ENCODE measurements around the gene PKD1. TPM values are rescaled to one million over a fixed set of nuclear protein-coding genes. Genes with fewer than 3 reads are reported as not detected.
"Not testable (repeated sequence)": the region's sequence is repeated elsewhere in the genome, so short reads cannot be mapped to it uniquely, and the experiment has no call there.

Gene PKD1
- total RNA-seq, result 100 to 1,000 TPM in 1 of 2 donors, 10 to 100 TPM in 1; 66.4 to 145 TPM

DNA sequence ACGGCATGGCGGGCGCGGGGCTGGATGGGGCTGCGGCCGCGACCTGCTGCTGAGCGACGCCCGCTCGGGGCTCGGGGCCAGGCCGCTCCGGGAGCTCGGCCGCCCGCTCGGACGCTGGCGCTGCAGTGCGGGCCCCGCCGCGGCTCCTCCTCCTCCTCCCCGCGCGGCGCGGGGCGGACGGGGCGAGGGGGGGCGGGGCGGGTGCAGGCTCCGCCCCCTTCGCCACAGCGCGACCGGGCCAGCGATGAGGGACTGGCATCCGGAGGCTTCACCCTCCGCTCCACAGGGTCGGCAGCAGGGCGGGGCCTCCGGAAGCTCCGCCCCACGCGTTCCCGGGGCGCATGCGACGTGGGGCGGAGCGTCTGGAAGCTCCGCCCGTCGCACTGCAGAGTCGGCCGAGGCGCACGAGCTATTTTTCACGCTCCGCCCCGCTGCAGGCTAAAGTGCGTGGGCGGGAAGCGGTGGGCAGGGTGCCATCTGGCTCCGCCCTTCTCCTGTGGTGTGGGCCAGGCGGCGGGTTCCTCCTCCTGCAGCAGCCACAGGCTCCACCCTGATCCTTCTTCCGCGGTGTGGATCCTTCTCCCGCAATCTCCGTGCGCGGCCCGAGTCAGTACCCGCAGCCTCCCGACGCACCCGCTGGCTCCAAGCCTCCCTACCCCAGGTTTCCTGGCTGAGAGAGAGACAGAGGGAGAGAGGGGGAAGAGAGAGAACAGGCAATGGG, at the start of gene PKD1:
Gene PKD1 (minus strand): TSS at position 129 of the 721 bp plus-strand sequence. CDS start 209 bp downstream, outside the sequence.
- not testable (repeated sequence) for H3K9me3 Mint-ChIP-seq, H3K36me3 Mint-ChIP-seq, H3K27me3 Mint-ChIP-seq
- Mint-ChIP-seq H3K4me1 (ENCODE audit: low read depth in 2 of 2) (peaks cover 12 to 15% of the 10 kb centered on the region in 2 donors), H3K27ac (peak within 1 kb of the TSS; percentile 86 to 97), H3K4me3 (peak within 1 kb of the TSS; percentile 87)
- DNase-seq (ENCODE audit: low spot score), result peak; percentile 99
- ATAC-seq, result peak; percentile 85 to 90

DNA sequence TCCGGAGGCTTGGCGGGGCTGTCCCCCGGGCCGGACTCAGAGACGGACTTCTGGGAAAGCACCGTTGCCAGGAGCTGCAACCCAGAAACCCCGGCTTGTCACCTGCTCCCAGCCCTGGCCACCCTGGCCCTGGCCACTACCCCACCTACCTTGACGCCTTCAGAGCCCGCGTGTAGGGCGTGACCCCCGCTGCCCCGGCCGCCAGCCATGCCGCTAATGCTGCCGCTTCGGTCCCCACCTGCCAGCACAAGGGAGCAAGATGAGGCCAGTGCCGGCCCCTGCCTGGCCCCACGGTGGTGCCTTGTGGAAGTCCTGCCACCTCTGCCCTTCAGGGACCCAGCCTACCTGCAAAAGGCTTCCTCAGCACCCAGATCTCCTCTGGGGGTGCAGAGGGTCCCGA, 49.3 kb upstream of the PKD1 start:
- Mint-ChIP-seq H3K27ac (no peak overlapping the region), H3K4me3 (no peak overlapping the region), H3K4me1 (ENCODE audit: low read depth in 2 of 2) (peaks cover 0 to 4% of the 10 kb centered on the region in 2 donors), H3K36me3 (no peaks in the 10 kb centered on the region), H3K27me3 (no peaks in the 10 kb centered on the region), H3K9me3 (no peaks in the 10 kb centered on the region)
- DNase-seq (ENCODE audit: low spot score), result no peak
- ATAC-seq, result no peak

DNA sequence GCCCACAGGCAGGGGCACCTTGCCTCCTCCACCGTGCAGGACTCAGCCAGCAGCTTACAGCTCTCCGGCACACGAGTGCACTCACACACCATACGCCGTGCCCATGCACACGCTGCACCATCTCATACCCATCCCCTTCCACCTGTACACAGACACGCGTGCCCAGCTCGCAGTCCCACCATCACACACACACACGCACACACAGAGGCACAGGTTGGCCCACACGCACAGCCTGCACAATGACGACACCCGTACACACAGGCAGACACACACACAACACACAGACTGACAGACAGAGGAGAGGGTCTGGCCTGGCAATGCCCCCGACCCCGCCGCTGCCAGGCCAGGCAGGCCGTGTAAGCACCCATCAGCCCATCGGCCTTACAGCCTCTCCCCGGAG, 48.6 kb upstream of the PKD1 start:
- Mint-ChIP-seq H3K36me3 (no peaks in the 10 kb centered on the region), H3K9me3 (no peaks in the 10 kb centered on the region), H3K4me1 (ENCODE audit: low read depth in 2 of 2) (peaks cover 0 to 4% of the 10 kb centered on the region in 2 donors), H3K27ac (no peak overlapping the region), H3K4me3 (no peak overlapping the region), H3K27me3 (no peaks in the 10 kb centered on the region)
- peak in 1 of 2 donors; percentile 2 for ATAC-seq
- no peak for DNase-seq (ENCODE audit: low spot score)

DNA sequence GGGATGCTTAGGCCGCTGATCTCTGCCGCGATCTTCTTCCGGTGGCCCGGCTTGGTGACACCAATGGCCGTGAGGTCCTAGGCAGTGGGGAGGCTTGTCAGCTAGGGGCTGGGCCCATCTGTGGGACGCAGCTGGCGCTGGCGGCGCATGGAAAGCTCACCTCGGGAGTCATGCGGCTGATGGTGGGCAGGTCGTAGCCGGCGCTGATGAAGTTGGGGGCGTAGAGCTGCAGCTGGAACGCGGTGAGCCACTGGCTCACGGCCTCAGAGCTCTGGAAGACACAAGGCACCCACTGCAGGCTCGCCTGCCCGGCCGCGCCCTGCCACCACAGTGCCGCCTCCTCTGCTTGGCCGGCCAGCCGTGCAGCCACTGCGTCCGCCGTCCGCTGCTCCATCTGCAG, 48.0 kb upstream of the PKD1 start:
- DNase-seq (ENCODE audit: low spot score) (no peak), ATAC-seq (no peak)
- Mint-ChIP-seq H3K27ac (no peak overlapping the region), H3K36me3 (no peaks in the 10 kb centered on the region), H3K4me1 (ENCODE audit: low read depth in 2 of 2) (peaks cover 0 to 4% of the 10 kb centered on the region in 2 donors), H3K4me3 (no peak overlapping the region), H3K9me3 (no peaks in the 10 kb centered on the region), H3K27me3 (no peaks in the 10 kb centered on the region)

DNA sequence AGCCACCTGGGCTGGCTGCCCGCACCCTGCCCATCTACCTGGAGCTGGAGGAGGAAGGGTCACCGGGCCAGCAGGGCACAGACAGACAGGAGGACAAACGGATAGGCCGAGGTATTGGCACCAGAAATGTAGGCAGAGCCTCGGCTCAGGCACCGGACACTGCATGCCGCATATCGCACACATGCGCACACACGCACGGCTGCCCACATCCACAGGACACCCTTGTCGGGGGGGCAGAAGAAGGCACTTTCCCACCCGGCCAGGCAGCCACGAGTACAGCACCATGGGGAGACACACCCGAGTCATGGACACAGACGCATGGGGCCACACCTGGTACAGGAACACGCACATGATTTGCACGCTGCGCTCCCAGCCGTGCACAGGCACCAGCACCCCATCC, 46.3 kb upstream of the PKD1 start:
- Mint-ChIP-seq H3K9me3 (no peaks in the 10 kb centered on the region), H3K4me3 (no peak overlapping the region), H3K27ac (no peak overlapping the region), H3K4me1 (ENCODE audit: low read depth in 2 of 2) (peaks cover 0 to 6% of the 10 kb centered on the region in 2 donors), H3K36me3 (no peaks in the 10 kb centered on the region), H3K27me3 (no peaks in the 10 kb centered on the region)
- ATAC-seq (no peak), DNase-seq (ENCODE audit: low spot score) (no peak)

DNA sequence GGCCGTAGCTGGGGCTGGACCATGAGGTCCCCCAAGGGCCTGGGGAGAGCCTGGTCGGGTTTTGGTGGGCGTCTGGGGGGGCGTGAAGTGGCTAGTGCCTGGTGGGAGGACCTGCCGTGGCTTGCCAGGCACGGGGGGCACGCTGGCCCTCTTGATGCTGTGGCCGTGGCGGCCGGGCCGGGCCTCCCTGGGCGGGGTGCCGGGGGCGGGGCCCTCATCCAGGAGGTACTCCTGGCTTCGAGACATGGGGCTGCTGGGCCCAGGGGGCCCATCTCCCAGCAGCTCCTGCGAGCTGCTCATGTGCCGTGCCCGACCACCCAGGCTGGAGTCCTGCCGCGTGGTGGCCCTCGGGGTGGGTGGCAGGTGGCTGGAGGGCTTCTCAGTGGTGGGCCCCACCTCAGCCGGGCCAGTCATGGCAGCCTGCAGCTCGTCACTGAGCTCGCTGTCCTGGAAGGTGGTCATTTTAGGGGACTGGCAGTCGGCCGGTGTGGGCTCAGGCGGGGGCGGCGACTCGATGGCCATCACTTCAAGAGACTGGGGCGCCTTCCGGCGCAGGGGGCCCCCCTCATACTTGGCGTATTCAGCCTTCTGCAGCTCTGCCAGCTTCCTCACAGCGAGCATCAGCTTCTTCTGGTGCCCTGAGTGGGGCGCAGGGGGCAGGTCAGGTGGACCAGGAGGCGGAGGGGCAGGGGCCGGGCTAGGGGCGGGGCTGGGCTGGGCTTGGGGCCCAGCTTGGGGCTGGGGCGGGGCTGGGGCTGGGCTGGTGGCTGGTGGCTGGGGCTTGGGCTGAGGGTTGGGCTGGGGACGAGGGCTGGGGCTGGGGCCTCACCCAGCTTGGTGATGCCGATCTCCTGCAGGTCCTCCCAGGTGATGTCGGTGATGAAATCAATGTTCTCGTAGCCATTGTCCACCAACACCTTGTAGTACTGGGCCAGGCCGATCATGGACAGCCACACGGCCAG, 45.5 kb upstream of the PKD1 start:
- Mint-ChIP-seq H3K27ac (no peak overlapping the region), H3K36me3 (no peaks in the 10 kb centered on the region)
- DNase-seq (ENCODE audit: low spot score), result no peak

DNA sequence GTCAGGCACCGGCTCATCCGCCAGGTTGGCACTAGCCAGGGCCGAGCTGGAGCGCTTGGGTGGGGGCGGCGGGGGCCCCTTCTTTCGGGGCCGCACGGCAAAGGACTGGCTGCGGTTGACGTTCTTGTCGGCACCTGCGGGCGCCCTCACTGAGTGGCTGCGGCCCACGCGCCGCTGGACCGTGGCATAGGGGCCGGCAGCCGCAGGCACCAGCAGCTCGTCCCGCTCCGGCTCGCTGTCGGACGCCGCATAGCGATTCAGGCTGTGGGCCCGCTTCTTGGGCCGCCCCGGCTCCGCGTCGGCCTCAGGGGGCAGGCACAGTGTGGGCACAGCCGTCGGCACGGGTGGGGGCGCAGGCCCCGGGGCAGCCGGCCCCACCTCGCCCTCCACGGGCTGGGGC, 44.8 kb upstream of the PKD1 start:
- no peak for ATAC-seq
- Mint-ChIP-seq H3K4me3 (no peak overlapping the region), H3K27ac (no peak overlapping the region), H3K36me3 (no peaks in the 10 kb centered on the region), H3K9me3 (no peaks in the 10 kb centered on the region), H3K27me3 (no peaks in the 10 kb centered on the region), H3K4me1 (ENCODE audit: low read depth in 2 of 2) (peaks cover 0 to 6% of the 10 kb centered on the region in 2 donors)
- DNase-seq (ENCODE audit: low spot score), result no peak

More for the DNA sequence above, 45.5 kb upstream of the PKD1 start:
- no peaks in the 10 kb centered on the region for H3K9me3 Mint-ChIP-seq
- H3K4me1 Mint-ChIP-seq (ENCODE audit: low read depth in 2 of 2), result peaks cover 0 to 6% of the 10 kb centered on the region in 2 donors
- no peaks in the 10 kb centered on the region for H3K27me3 Mint-ChIP-seq
- no peak overlapping the region for H3K4me3 Mint-ChIP-seq
- ATAC-seq, result no peak

DNA sequence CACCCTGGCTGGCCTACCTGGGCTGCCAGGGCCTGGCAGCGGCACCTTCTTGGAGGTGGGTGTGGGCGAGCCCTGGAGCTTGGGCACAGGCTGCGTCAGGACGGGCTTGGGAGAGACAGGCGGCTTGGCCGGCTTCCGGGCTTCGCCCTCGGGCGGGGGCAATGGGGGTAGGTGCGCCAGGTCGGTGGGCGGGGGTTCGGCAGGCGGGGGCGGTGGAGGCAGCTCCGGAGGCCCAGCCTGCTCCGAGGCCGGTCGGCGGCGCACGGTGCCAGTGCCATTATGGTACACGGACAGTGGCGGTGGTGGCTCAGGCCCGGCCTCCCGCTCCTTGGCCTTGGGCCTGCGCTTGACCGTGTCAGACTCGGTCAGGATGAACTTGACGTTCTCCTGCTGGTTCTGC, 43.9 kb upstream of the PKD1 start:
- ATAC-seq (no peak), DNase-seq (ENCODE audit: low spot score) (no peak)
- Mint-ChIP-seq H3K9me3 (no peaks in the 10 kb centered on the region), H3K36me3 (no peaks in the 10 kb centered on the region), H3K4me1 (ENCODE audit: low read depth in 2 of 2) (peaks cover 0 to 6% of the 10 kb centered on the region in 2 donors), H3K27ac (no peak overlapping the region), H3K27me3 (no peaks in the 10 kb centered on the region), H3K4me3 (no peak overlapping the region)

DNA sequence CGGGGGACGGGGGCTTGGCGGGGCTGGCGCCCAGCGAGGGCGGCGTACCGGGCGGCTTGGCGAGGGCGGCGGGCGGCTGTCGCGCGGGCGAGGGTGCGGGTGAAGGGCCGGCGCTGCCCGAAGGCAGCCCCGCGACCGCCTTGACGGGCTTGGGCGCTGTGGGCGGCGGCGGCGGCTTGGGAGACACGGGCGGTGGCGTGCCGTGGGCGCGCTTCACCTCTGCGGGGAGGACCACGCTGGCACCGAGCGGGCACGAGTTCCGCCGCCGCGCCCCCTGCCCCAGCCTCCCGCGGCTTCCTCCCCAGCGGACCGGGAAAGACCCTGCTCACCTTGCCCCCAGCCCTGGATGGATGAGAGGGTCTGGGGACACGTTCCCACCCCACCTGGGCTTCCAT, 43.4 kb upstream of the PKD1 start:
- Mint-ChIP-seq H3K36me3 (no peaks in the 10 kb centered on the region), H3K27me3 (no peaks in the 10 kb centered on the region), H3K27ac (no peak overlapping the region), H3K9me3 (no peaks in the 10 kb centered on the region), H3K4me1 (ENCODE audit: low read depth in 2 of 2) (peaks cover 0 to 6% of the 10 kb centered on the region in 2 donors), H3K4me3 (no peak overlapping the region)
- no peak for ATAC-seq
- no peak for DNase-seq (ENCODE audit: low spot score)

DNA sequence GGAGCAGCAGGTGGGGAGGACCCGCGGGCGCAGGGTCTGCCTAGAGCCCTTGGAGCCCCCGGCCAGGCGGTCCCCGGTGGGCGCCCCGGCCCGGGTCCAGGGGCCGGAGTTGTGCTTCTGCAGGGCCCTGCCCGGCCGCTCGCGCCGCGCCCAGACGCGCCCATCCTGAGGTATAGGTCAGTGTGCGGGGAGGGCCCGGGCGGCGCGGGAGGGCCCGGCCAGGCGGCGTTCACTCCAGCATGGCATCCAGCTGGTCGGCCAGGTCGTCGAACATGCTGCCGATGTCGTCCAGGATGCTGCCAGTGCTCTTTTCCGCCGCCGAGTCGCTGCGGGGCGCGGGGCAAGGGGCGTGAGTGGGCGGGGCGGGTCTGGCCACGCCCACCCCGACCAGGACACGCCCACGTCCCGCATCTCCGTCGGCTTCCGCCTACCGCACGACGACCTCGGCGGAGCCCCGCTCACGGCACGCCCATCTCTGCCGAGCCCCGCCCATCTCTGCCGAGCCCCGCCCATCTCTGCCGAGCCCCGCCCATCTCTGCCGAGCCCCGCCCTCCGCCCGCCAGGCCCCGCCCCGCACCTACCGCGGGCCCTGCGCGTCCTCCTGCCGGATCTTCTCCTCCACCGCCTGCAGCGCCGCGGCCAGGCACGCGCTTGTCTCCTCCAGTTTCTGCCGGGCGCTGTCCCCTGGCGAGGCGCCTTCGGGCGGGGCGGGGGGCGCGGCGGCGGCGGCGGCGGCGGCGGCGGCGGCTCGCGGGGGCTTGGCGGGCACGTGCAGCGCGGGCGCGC, 42.8 kb upstream of the PKD1 start:
- H3K4me3 Mint-ChIP-seq, result no peak overlapping the region
- no peaks in the 10 kb centered on the region for H3K9me3 Mint-ChIP-seq
- peak; percentile 42 to 81 for ATAC-seq

DNA sequence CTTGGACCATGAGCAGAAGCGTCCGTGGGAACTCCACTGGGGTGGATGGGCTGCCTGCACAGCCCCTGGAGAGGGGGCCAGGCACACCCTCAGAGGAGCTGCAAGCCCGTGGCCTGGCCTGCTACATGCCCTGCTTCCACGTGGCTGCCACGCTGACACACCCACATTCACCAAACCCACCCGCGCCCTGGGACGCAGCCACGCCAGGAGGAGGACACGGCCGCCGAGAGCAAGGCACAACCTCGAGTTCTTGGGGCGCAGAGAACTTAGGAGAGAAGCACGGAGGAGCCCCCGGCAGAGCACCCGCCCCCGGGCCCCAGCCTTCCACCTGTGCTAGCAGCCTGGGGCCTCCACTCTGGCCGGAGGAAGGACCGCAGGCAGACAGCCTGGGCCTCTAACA, 41.9 kb upstream of the PKD1 start:
- Mint-ChIP-seq H3K4me1 (ENCODE audit: low read depth in 2 of 2) (peaks cover 0 to 6% of the 10 kb centered on the region in 2 donors), H3K9me3 (no peaks in the 10 kb centered on the region), H3K27me3 (no peaks in the 10 kb centered on the region), H3K27ac (no peak overlapping the region), H3K36me3 (no peaks in the 10 kb centered on the region), H3K4me3 (no peak overlapping the region)
- ATAC-seq, result no peak
- DNase-seq (ENCODE audit: low spot score), result no peak

More for the DNA sequence above, 42.8 kb upstream of the PKD1 start:
- Mint-ChIP-seq H3K4me1 (ENCODE audit: low read depth in 2 of 2) (peaks cover 0 to 6% of the 10 kb centered on the region in 2 donors), H3K36me3 (no peaks in the 10 kb centered on the region), H3K27ac (no peak overlapping the region), H3K27me3 (no peaks in the 10 kb centered on the region)
- no peak for DNase-seq (ENCODE audit: low spot score)

DNA sequence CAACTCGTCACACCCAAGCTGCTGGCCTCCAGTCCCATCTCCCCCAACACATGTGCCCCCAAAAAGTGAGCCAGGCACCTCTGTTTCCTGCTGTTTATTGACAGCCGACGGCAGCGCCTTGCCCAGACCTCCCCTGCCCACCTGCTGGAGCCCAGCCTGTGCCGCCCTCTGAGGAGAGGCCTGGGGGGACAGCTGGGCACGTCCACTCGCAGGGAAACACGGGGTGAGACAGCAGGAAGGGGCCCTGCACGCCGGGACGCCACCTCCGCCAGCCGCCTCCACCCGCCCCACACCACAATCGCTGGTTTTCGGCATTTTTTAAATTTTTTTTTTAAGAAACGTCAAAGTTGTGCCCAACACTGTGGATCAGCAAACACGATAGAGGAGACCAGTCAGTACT, 41.4 kb upstream of the PKD1 start:
- Mint-ChIP-seq H3K36me3 (no peaks in the 10 kb centered on the region), H3K27me3 (no peaks in the 10 kb centered on the region), H3K4me3 (no peak overlapping the region), H3K9me3 (no peaks in the 10 kb centered on the region), H3K4me1 (ENCODE audit: low read depth in 2 of 2) (peaks cover 0 to 3% of the 10 kb centered on the region in 2 donors), H3K27ac (no peak overlapping the region)
- DNase-seq (ENCODE audit: low spot score) (no peak), ATAC-seq (no peak)

DNA sequence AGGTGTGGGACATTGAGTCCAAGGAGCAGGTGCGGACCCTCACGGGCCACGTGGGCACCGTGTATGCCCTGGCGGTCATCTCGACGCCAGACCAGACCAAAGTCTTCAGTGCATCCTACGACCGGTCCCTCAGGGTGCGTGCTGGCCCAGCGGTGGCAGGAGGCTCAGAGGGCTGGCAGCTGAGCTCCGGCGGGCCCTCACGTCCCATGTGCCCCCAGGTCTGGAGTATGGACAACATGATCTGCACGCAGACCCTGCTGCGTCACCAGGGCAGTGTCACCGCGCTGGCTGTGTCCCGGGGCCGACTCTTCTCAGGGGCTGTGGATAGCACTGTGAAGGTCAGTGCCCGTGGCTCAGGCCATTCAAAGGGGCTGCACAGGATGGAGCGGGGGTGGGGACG, 40.3 kb upstream of the PKD1 start:
- Mint-ChIP-seq H3K36me3 (no peaks in the 10 kb centered on the region), H3K27ac (no peak overlapping the region), H3K9me3 (no peaks in the 10 kb centered on the region), H3K4me3 (no peak overlapping the region), H3K27me3 (no peaks in the 10 kb centered on the region), H3K4me1 (ENCODE audit: low read depth in 2 of 2) (peaks cover 0 to 3% of the 10 kb centered on the region in 2 donors)
- ATAC-seq (no peak), DNase-seq (ENCODE audit: low spot score) (no peak)

All from natural killer cell treated with Interleukin-12 subunit alpha and Interleukin-12 subunit beta and Interleukin-15 and Interleukin-18, amount 100 ng/mL, for 72 hours (primary cell).